ENCODE results near the gene SULT1E1.

DNA sequence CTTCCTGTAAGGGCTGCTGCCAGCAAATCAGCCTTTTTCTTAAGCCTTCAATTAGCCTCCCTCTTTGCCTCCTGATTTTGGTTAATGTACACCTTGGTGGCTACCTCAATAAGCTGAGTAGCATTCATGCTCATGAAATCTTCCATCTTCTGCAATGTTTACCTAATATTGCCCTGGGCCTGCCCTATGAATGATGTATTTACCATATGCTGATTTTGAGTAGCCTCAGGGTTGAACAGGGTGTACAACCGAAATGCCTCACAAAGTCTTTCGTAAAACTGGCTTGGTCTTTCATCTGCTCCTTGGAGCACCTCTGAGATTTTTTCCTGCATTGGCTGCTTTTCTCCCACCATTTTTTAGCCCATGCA lies 29.8 kb downstream of the SULT1E1 start:
- TF ChIP-seq, protein P1, sequence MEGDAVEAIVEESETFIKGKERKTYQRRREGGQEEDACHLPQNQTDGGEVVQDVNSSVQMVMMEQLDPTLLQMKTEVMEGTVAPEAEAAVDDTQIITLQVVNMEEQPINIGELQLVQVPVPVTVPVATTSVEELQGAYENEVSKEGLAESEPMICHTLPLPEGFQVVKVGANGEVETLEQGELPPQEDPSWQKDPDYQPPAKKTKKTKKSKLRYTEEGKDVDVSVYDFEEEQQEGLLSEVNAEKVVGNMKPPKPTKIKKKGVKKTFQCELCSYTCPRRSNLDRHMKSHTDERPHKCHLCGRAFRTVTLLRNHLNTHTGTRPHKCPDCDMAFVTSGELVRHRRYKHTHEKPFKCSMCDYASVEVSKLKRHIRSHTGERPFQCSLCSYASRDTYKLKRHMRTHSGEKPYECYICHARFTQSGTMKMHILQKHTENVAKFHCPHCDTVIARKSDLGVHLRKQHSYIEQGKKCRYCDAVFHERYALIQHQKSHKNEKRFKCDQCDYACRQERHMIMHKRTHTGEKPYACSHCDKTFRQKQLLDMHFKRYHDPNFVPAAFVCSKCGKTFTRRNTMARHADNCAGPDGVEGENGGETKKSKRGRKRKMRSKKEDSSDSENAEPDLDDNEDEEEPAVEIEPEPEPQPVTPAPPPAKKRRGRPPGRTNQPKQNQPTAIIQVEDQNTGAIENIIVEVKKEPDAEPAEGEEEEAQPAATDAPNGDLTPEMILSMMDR (IDR thresholded peaks at IDR 0.05; ENCODE audit: control extremely low read depth in 1 of 3, insufficient read depth in 1 of 3, low read depth in 1 of 3, low read length in 3 of 3) = no peak
- no peak for TF ChIP-seq YY1 (IDR thresholded peaks at IDR 0.05; ENCODE audit: low read depth, low read length)
- TF ChIP-seq CEBPB (IDR thresholded peaks at IDR 0.05; ENCODE audit: low read depth, low read length) = no peak
- TF ChIP-seq CREB1 (IDR thresholded peaks at IDR 0.05) = no peak
- TF ChIP-seq POLR2A (IDR thresholded peaks at IDR 0.05; ENCODE audit: control extremely low read depth in 1 of 2, low read depth in 2 of 2, low read length in 2 of 2) = no peak
- no peak for TF ChIP-seq HDAC6 (IDR thresholded peaks at IDR 0.05; ENCODE audit: low read depth, low read length)
- TF ChIP-seq POU5F1 (IDR thresholded peaks at IDR 0.05; ENCODE audit: low read depth, low read length) = no peak
